ENCODE data around the gene STX12. TPM values are rescaled to one million over a fixed set of nuclear protein-coding genes. Genes with fewer than 3 reads are reported as not detected.
A peak's percentile ranks its signal among the peaks of the same experiment; 100 is the strongest.
"Not testable (repeated sequence)": the region's sequence is repeated elsewhere in the genome, so short reads cannot be mapped to it uniquely, and the experiment has no call there.

STX12 gene
- total RNA-seq, 2 experiments from 2014 or later = 31.9 to 35.7 TPM

DNA sequence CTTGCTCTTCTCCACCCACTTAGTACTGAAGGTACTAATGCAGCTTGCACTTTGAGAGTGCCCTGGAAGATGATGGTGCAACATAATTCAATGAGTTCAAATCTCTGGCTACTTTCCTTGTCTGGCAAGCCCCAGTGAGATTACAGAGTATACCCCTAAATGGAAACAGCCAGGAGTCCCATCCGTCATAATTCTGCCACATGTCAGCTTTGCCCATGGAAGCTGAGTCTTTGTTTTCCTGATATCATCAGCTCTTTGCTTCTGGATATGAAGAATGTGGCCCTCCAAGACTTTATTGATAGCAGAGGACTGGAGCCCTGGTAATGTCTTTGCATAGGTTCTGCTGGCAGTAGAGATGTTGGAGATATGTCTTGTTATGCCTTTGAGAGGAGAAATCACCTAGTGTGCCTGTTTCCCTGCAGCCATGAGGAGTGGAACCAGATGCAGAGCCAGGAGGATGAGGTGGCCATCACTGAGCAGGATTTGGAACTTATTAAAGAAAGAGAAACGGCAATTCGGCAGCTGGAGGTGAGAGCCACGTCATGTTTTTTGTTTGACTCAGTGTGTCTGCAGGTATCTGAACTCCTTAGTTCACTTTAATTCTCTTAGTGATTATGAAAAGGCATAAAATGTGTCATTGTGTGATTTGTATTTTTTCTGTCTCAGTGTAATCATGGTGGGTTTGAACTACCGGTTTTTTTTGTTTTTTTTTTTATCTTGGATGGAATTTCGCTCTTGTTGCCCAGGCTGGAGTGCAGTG, 38.9 kb downstream of the STX12 start:
- Mint-ChIP-seq H3K36me3 (ENCODE audit: low read depth) (peaks cover 9% of the 10 kb centered on the region), H3K27ac (no peak overlapping the region), H3K27me3 (ENCODE audit: low read depth) (no peaks in the 10 kb centered on the region), H3K9me3 (no peaks in the 10 kb centered on the region), H3K4me1 (ENCODE audit: low read depth) (no peaks in the 10 kb centered on the region), H3K4me3 (no peak overlapping the region)
- intact Hi-C loops (cut with micrococcal nuclease) = no loop called here
- no peak for DNase-seq
- CTCF ChIA-PET = interaction anchor here (0.6 kb wide), 1 partner anchor 137 kb away, joined by 4 read pairs; no protein-coding TSS in a partner anchor

DNA sequence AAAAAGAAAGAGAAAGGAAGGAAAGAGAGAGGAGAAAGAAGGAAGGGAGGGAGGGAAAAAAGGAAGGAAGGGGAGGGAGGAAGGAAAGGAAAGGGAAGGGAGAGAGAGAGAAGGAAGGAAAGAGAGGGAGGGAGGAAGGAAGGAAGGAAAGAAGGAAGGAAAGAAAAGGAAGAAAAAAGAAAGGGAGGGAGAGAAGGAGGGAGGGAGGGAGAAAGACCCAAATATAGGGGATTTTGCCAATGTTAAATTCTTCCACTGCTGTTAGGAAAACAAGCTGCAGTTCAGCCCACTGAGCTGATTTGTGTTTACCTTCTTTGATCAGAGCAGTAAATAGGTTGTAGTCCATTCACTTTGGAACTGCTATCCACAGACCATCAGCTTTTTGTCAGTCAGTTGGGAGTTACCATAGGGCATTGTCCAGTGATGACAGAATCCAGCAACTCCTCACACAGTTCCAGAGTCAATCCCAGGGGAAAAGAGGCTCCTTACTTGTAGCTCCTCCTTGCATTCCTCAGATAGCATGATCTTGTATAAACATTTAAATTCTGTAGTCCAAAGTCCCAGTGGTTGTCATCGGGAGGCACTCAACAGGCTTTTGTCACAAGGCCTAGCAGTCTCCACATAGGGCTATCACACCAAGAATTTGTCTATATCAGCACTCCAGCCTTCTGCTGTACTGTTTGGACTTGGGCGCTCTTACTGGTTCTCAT, 44.1 kb downstream of the STX12 start:
- CTCF ChIA-PET = interaction anchor here (0.5 kb wide), 1 partner anchor 55 kb away, joined by 4 read pairs; no protein-coding TSS in a partner anchor
- no peak overlapping the region for H3K4me3 Mint-ChIP-seq
- no peak for DNase-seq
- no peaks in the 10 kb centered on the region for H3K9me3 Mint-ChIP-seq
- no peaks in the 10 kb centered on the region for H3K27me3 Mint-ChIP-seq (ENCODE audit: low read depth)
- intact Hi-C loops (cut with micrococcal nuclease) = no loop called here
- H3K27ac Mint-ChIP-seq = no peak overlapping the region
- peaks cover 18% of the 10 kb centered on the region for H3K36me3 Mint-ChIP-seq (ENCODE audit: low read depth)
- H3K4me1 Mint-ChIP-seq (ENCODE audit: low read depth) = no peaks in the 10 kb centered on the region

DNA sequence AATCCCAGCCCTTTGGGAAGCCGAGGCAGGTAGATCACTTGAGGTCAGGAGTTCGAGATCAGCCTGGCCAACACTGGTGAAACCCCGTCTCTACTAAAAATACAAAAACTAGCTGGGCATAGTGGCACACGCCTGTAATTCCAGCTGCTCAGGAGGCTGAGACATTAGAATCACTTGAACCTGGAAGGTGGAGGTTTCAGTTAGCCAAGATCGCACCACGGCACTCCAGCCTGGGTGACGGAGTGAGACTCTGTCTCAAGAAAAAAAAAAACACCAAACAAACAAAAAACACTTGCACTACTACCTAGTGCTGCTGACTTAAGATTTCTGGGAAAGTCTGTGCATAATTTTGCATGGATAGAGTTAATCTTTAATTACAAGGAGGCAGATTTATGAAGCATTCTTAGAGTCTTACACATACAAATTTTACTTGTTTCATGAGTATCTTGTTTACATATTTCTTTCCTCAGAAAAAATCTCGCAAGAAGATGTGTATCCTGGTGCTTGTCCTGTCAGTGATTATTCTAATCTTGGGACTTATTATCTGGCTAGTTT, 48.8 kb downstream of the STX12 start:
- no peaks in the 10 kb centered on the region for H3K4me1 Mint-ChIP-seq (ENCODE audit: low read depth)
- intact Hi-C loops (cut with micrococcal nuclease) = no loop called here
- no peak overlapping the region for H3K4me3 Mint-ChIP-seq
- no peaks in the 10 kb centered on the region for H3K27me3 Mint-ChIP-seq (ENCODE audit: low read depth)
- H3K36me3 Mint-ChIP-seq (ENCODE audit: low read depth) = peaks cover 13% of the 10 kb centered on the region
- CTCF ChIA-PET = no interaction called here
- no peak overlapping the region for H3K27ac Mint-ChIP-seq
- DNase-seq = no peak
- no peaks in the 10 kb centered on the region for H3K9me3 Mint-ChIP-seq

- CTCF ChIA-PET = interaction anchor here (0.5 to 0.6 kb wide), 2 partner anchors 253 to 1360 kb away, joined by 3 to 4 read pairs; no protein-coding TSS in a partner anchor
- peaks cover 7% of the 10 kb centered on the region for H3K36me3 Mint-ChIP-seq (ENCODE audit: low read depth)
- intact Hi-C loops (cut with micrococcal nuclease) = no loop called here
- no peaks in the 10 kb centered on the region for H3K4me1 Mint-ChIP-seq (ENCODE audit: low read depth)
- DNase-seq = no peak
- H3K9me3 Mint-ChIP-seq = no peaks in the 10 kb centered on the region
- no peak overlapping the region for H3K27ac Mint-ChIP-seq
- H3K27me3 Mint-ChIP-seq (ENCODE audit: low read depth) = no peaks in the 10 kb centered on the region
- no peak overlapping the region for H3K4me3 Mint-ChIP-seq
Observed at GRCh38 chr1:27823784-27824183, 50.8 kb downstream of the STX12 start.

- Mint-ChIP-seq H3K9me3 (no peaks in the 10 kb centered on the region), H3K27me3 (ENCODE audit: low read depth) (no peaks in the 10 kb centered on the region), H3K4me1 (ENCODE audit: low read depth) (no peaks in the 10 kb centered on the region), H3K36me3 (ENCODE audit: low read depth) (peaks cover 5% of the 10 kb centered on the region), H3K4me3 (no peak overlapping the region), H3K27ac (no peak overlapping the region)
- intact Hi-C loops (cut with micrococcal nuclease) = no loop called here
- CTCF ChIA-PET = interaction anchor here (0.6 kb wide), 2 partner anchors 196 to 1360 kb away, joined by 3 to 4 read pairs; no protein-coding TSS in a partner anchor
- DNase-seq = no peak
Observed at GRCh38 chr1:27824411-27824810, 51.4 kb downstream of the STX12 start.

- peaks cover 27% of the 10 kb centered on the region for H3K4me1 Mint-ChIP-seq (ENCODE audit: low read depth)
- peak overlapping the region; percentile 95 for H3K4me3 Mint-ChIP-seq
- CTCF ChIA-PET; intact Hi-C loops (cut with micrococcal nuclease); H3K36me3 Mint-ChIP-seq (ENCODE audit: low read depth); H3K27me3 Mint-ChIP-seq (ENCODE audit: low read depth); DNase-seq; H3K9me3 Mint-ChIP-seq: not testable (repeated sequence)
- H3K27ac Mint-ChIP-seq = peak overlapping the region; percentile 87
Observed at GRCh38 chr1:27829339-27829960, 56.4 kb downstream of the STX12 start.

DNA sequence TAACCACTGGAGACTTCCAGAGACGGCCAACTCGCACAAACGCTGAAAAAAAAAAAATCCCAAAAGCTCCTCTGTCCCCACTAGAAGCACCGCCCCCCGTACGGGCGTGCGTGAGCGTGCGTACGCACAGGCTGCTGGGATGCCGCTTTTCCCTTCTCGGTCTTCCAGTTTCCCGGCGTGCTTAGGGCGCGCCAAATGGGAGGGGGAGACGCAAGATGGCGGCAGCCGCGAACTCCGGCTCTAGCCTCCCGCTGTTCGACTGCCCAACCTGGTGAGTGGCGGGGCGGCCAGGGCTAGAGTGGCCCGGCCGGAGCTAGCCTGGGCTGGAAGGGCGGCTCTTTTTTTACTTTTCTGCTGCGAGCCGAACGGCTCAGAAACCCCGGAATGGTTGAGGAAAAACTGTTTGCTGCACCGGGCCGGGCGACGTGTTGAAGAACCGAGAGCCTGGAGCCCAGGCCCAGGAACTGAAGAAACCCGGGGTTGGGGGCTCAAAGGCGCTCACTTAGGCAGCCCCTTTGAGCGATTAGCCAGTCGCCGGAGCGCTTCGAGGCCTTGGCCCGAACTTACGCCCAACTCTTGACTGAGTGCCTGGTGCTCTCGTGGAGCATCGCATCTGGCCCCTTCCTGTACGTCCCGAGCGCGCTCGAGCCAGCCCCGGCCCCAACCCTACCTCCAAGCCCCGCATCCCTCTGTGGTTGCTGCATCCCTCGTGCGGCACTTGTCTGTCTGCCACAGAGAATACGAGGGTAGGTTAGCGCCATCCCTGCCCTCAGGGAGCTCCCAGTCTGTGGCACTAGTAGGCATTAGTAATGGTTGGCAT, 57.8 kb downstream of the STX12 start, which contains the start of gene PPP1R8:
TSS of gene PPP1R8 (plus strand) at position 162 of the 820 bp plus-strand sequence. CDS start at position 216, 54 bp downstream.
- DNase-seq = peak; percentile 94
- Mint-ChIP-seq H3K36me3 (ENCODE audit: low read depth) (peaks cover 13% of the 10 kb centered on the region), H3K4me3 (peak within 1 kb of the TSS; percentile 95), H3K27ac (peak within 1 kb of the TSS; percentile 87), H3K27me3 (ENCODE audit: low read depth) (no peaks in the 10 kb centered on the region), H3K4me1 (ENCODE audit: low read depth) (peaks cover 40% of the 10 kb centered on the region), H3K9me3 (no peaks in the 10 kb centered on the region)
- intact Hi-C loops (cut with micrococcal nuclease) = loop anchor here (1.0 to 2.0 kb wide), 5 partner anchors 34 to 159 kb away; partner anchors contain the start of genes FAM76A, IFI6 and STX12
- CTCF ChIA-PET = interaction anchor here (0.6 kb wide), 2 partner anchors 105 to 475 kb away, joined by 3 read pairs; partner anchors contain the start of gene FAM76A

DNA sequence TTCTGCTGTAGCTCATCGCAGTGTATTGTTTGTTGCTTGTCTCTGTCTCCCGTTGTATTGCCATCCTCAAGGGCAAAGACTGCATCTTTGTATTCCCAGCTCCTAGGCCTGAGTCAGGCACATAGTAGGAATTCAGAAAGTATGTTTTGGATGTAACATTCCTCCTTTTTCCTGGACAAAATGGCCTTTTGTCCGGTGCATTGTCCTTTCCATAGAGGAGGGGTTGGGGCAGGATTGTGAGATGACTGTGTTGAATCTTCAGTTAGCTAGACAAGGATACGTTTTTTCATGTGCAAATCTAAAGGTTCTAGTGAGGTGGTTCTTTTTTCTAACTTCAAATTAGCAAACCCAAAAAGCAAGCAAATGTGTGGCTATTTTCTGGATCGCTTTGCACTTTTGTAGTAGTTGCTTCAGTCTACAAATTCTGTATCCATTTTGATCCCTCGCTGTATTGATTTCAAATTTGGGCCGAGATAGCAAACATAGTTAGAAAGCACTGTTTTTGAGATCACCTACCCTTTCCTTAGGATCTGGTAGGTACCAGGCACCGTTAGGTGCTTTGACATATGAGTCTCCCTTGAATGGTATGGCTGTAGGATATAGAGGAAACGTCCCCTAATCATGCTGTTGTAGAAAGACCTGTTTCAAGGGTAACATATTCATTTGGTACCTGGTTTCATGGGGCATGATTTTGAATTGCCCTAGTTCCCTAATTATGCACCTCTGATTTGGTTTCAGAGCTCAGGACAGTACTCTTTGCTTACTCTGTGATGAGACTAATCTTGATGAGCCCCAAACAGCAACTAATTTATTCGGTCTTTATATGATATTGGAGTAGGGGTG, 58.8 kb downstream of the STX12 start:
- Mint-ChIP-seq H3K4me3 (peak overlapping the region; percentile 95), H3K27ac (peak overlapping the region; percentile 87), H3K9me3 (no peaks in the 10 kb centered on the region), H3K36me3 (ENCODE audit: low read depth) (peaks cover 15% of the 10 kb centered on the region), H3K4me1 (ENCODE audit: low read depth) (peaks cover 43% of the 10 kb centered on the region), H3K27me3 (ENCODE audit: low read depth) (no peaks in the 10 kb centered on the region)
- intact Hi-C loops (cut with micrococcal nuclease) = loop anchor here (2.0 kb wide), 1 partner anchor 33 kb away; no protein-coding TSS in a partner anchor
- no peak for DNase-seq
- CTCF ChIA-PET = interaction anchor here (0.9 kb wide), 1 partner anchor 788 kb away, joined by 4 read pairs; no protein-coding TSS in a partner anchor

- peaks cover 43% of the 10 kb centered on the region for H3K4me1 Mint-ChIP-seq (ENCODE audit: low read depth)
- CTCF ChIA-PET = no interaction called here
- peak overlapping the region; percentile 2 for H3K27ac Mint-ChIP-seq
- no peaks in the 10 kb centered on the region for H3K9me3 Mint-ChIP-seq
- no peaks in the 10 kb centered on the region for H3K27me3 Mint-ChIP-seq (ENCODE audit: low read depth)
- H3K4me3 Mint-ChIP-seq = peak overlapping the region; percentile 1
- DNase-seq = no peak
- H3K36me3 Mint-ChIP-seq (ENCODE audit: low read depth) = peaks cover 18% of the 10 kb centered on the region
- intact Hi-C loops (cut with micrococcal nuclease) = no loop called here
Observed at GRCh38 chr1:27832762-27833161, 59.7 kb downstream of the STX12 start.

GRCh38 chr1:27833470-27833869, 60.5 kb downstream of the STX12 start:
- Mint-ChIP-seq H3K27me3 (ENCODE audit: low read depth) (no peaks in the 10 kb centered on the region), H3K4me1 (ENCODE audit: low read depth) (peaks cover 43% of the 10 kb centered on the region), H3K4me3 (no peak overlapping the region), H3K27ac (no peak overlapping the region), H3K9me3 (no peaks in the 10 kb centered on the region), H3K36me3 (ENCODE audit: low read depth) (peaks cover 21% of the 10 kb centered on the region)
- intact Hi-C loops (cut with micrococcal nuclease) = no loop called here
- CTCF ChIA-PET = no interaction called here
- DNase-seq = no peak

- DNase-seq = no peak
- CTCF ChIA-PET = no interaction called here
- no peaks in the 10 kb centered on the region for H3K9me3 Mint-ChIP-seq
- H3K4me3 Mint-ChIP-seq = no peak overlapping the region
- no peaks in the 10 kb centered on the region for H3K27me3 Mint-ChIP-seq (ENCODE audit: low read depth)
- no peak overlapping the region for H3K27ac Mint-ChIP-seq
- H3K36me3 Mint-ChIP-seq (ENCODE audit: low read depth) = peaks cover 29% of the 10 kb centered on the region
- peaks cover 43% of the 10 kb centered on the region for H3K4me1 Mint-ChIP-seq (ENCODE audit: low read depth)
- intact Hi-C loops (cut with micrococcal nuclease) = no loop called here
Observed at GRCh38 chr1:27835046-27835445, 62.0 kb downstream of the STX12 start.

All from activated naive CD4-positive, alpha-beta T cell treated with anti-CD3 and anti-CD28 coated beads for 36 hours (primary cell).